HEK293T (cell line): ENCODE measurements around the gene KIAA1328.

ENCODE experiments used
- ARNT ChIP-seq: fragments of 450-650 bp; IDR thresholded peaks from 2 replicates; pipeline ENCODE4 v1.6.1; 2017; ENCODE audit warnings: mild to moderate bottlenecking
- BHLHE40 ChIP-seq: fragments of 450-650 bp; IDR thresholded peaks from 2 replicates; pipeline ENCODE4 v1.6.1; 2016; ENCODE audit warnings: mild to moderate bottlenecking, moderate library complexity, borderline replicate concordance
- ELF4 ChIP-seq: fragments of 450-650 bp; IDR thresholded peaks from 2 replicates; pipeline ENCODE4 v1.6.1; 2017; ENCODE audit warnings: antibody characterized with exemption
- FOXA1 ChIP-seq: fragments of 450-650 bp; IDR thresholded peaks from 2 replicates; pipeline ENCODE4 v1.6.1; 2016; ENCODE audit warnings: mild to moderate bottlenecking
- FOXM1 ChIP-seq: fragments of 450-650 bp; IDR thresholded peaks from 2 replicates; pipeline ENCODE4 v1.6.1; 2017; ENCODE audit warnings: mild to moderate bottlenecking, borderline replicate concordance
- L3MBTL2 ChIP-seq: fragments of 450-650 bp; conservative IDR thresholded peaks from 2 replicates; pipeline ENCODE4 v1.6.1; 2016; ENCODE audit warnings: mild to moderate bottlenecking
- LEF1 ChIP-seq: fragments of 450-650 bp; IDR thresholded peaks from 2 replicates; pipeline ENCODE4 v1.6.1; 2017; ENCODE audit warnings: mild to moderate bottlenecking, borderline replicate concordance
- NFRKB ChIP-seq: fragments of 450-650 bp; IDR thresholded peaks from 2 replicates; pipeline ENCODE4 v1.6.1; 2016; ENCODE audit warnings: mild to moderate bottlenecking, moderate library complexity
- SUZ12 ChIP-seq: fragments of 450-650 bp; IDR thresholded peaks from 2 replicates; pipeline ENCODE4 v1.6.1; 2016; ENCODE audit warnings: mild to moderate bottlenecking
- TARDBP ChIP-seq: fragments of 450-650 bp; IDR thresholded peaks from 2 replicates; pipeline ENCODE4 v1.6.1; 2016
- ZNF384 ChIP-seq: fragments of 450-650 bp; IDR thresholded peaks from 2 replicates; pipeline ENCODE4 v1.6.1; 2016

GRCh38 chr18:36828630-36829361 is at the start of gene KIAA1328, which contains the start of gene TPGS2:
- no peak for TF ChIP-seq NFRKB
- no peak for TF ChIP-seq FOXA1
- TF ChIP-seq ZNF384, result no peak
- TF ChIP-seq LEF1, result peak; percentile 54; the same call in 1 of the 2 replicates
- TF ChIP-seq ELF4, result peak; percentile 45; the same call in 1 of the 2 replicates
- TF ChIP-seq ARNT, result 0 out of 2 replicates have a peak, but pooled peaks have one; percentile 46
- peak; percentile 81 for TF ChIP-seq L3MBTL2
- TF ChIP-seq FOXM1, result peak; percentile 65; the same call in 1 of the 2 replicates
- no peak for TF ChIP-seq BHLHE40
- TF ChIP-seq TARDBP, result peak; percentile 84
- no peak for TF ChIP-seq SUZ12
